HepG2 (cell line): ENCODE measurements around the gene ABCD4. TPM values are rescaled to one million over a fixed set of nuclear protein-coding genes. Genes with fewer than 3 reads are reported as not detected.

ENCODE experiments used
- ATAC-seq: fragments of 200-7000 bp; cut with Tn5 transposase; 3 replicates; pipeline ENCODE4 v1.9.1; 2020; ENCODE audit warnings: mild to moderate bottlenecking, moderate library complexity
- BruUV-seq: library from RNA; stranded (reverse); fragments of 400-500 nt; replicated peaks from 2 replicates; lab custom pipeline; 2021; lab: Mats Ljungman, UMichigan
- CTCF ChIA-PET: fragments of 300-600 bp; formaldehyde crosslinking; extraction: SDS; loops from one replicate; lab custom pipeline; 2021; ENCODE audit warnings: low total read pairs, inconsistent platforms, low intra/inter-chr PET ratio; lab: Yijun Ruan, JAX
- POLR2A ChIA-PET: fragments of 350-600 bp; sonication (Branson Sonifier 250); formaldehyde crosslinking; loops from one replicate; lab custom pipeline; 2020; ENCODE audit warnings: antibody characterized with exemption, inconsistent platforms; lab: Yijun Ruan, JAX
- DNase-seq: peaks from one replicate; pipeline ENCODE4 v3.0.0-alpha.2; 2015; ENCODE audit warnings: low spot score
- FAIRE-seq: peaks from 3 replicates; lab custom pipeline; 2011; peaks lifted over from hg19 to GRCh38; lab: Jason Lieb, UNC
- H2AFZ ChIP-seq: one replicate; pipeline ENCODE4 v1.6.1; 2011; ENCODE audit warnings: low read length, inconsistent platforms
- H3K27ac ChIP-seq: fragments of 300-600 bp; 3 replicates; pipeline ENCODE4 v1.8.0; 2011; ENCODE audit warnings: mixed run types, mild to moderate bottlenecking, mixed read lengths, low read length, inconsistent platforms; ENCODE audit not compliant: insufficient read depth; ENCODE audit errors: extremely low read length
- H3K27me3 ChIP-seq, 2 experiments: fragments of 200-600 bp in 1 of 2; 2 replicates in 1 of 2; 3 replicates in 1 of 2; pipeline versions ENCODE4 v1.6.0 to v1.8.0; 2011; ENCODE audit warnings: low read length in 2 of 2, mild to moderate bottlenecking in 2 of 2, moderate library complexity in 2 of 2, inconsistent platforms in 1 of 2; ENCODE audit not compliant: insufficient read depth in 2 of 2, control insufficient read depth in 1 of 2
- H3K36me3 ChIP-seq, 2 experiments: fragments of 200-600 bp in 1 of 2; replicated peaks in 1 of 2; 2 replicates in 1 of 2; 3 replicates in 1 of 2; pipeline versions ENCODE4 v1.5.1 to v1.8.0; 2011; ENCODE audit warnings: low read length in 2 of 2, inconsistent platforms in 1 of 2; ENCODE audit not compliant: insufficient read depth in 2 of 2, control insufficient read depth in 1 of 2
- H3K4me1 ChIP-seq: 2 replicates; pipeline ENCODE4 v1.5.1; 2012; ENCODE audit warnings: low read length, inconsistent platforms; ENCODE audit not compliant: insufficient read depth
- H3K4me2 ChIP-seq: 2 replicates; pipeline ENCODE4 v1.6.0; 2011; ENCODE audit warnings: low read depth, low read length, inconsistent platforms
- H3K4me3 ChIP-seq, 3 experiments: fragments of 200-600 bp in 1 of 3; sonication (generic), shearing (Covaris generic) in 1 of 3; replicated peaks in 1 of 3; 2 replicates each; pipeline ENCODE4 v1.5.1; 2011 to 2016; ENCODE audit warnings: low read length in 3 of 3, inconsistent platforms in 2 of 3, low read depth in 2 of 3, mild to moderate bottlenecking in 2 of 3, control low read depth in 1 of 3, mixed read lengths in 1 of 3; ENCODE audit not compliant: insufficient read depth in 1 of 3
- H3K79me2 ChIP-seq: one replicate; pipeline ENCODE4 v1.6.1; 2011; ENCODE audit warnings: low read length, inconsistent platforms; ENCODE audit not compliant: insufficient read depth
- H3K9ac ChIP-seq: 2 replicates; pipeline ENCODE4 v1.6.0; 2011; ENCODE audit warnings: mild to moderate bottlenecking, low read depth, low read length, inconsistent platforms; ENCODE audit not compliant: insufficient read depth
- H3K9me3 ChIP-seq: 2 replicates; pipeline ENCODE4 v1.5.1; 2012; ENCODE audit warnings: mild to moderate bottlenecking, low read length
- H4K20me1 ChIP-seq: 2 replicates; pipeline ENCODE4 v1.6.0; 2011; ENCODE audit warnings: inconsistent platforms, mild to moderate bottlenecking, low read length, moderate library complexity; ENCODE audit not compliant: insufficient read depth
- AKAP8 ChIP-seq: sonication (generic); formaldehyde crosslinking; IDR thresholded peaks from 2 replicates; pipeline ENCODE4 v1.5.1; 2020; ENCODE audit warnings: mild to moderate bottlenecking, missing genetic modification reagents
- GFI1 ChIP-seq: sonication (generic); formaldehyde crosslinking; IDR thresholded peaks from 2 replicates; pipeline ENCODE4 v1.5.0; 2020; ENCODE audit warnings: missing genetic modification reagents, mild to moderate bottlenecking, borderline replicate concordance
- KAT2B ChIP-seq: fragments of 150-350 bp; IDR thresholded peaks from 2 replicates; pipeline ENCODE4 v1.6.1; 2014; ENCODE audit warnings: low read depth, low read length, borderline replicate concordance
- KLF12 ChIP-seq: sonication (generic); formaldehyde crosslinking; IDR thresholded peaks from 2 replicates; pipeline ENCODE4 v1.4.0; 2020; ENCODE audit warnings: missing genetic modification reagents, borderline replicate concordance
- NAIF1 ChIP-seq: sonication (generic); formaldehyde crosslinking; IDR thresholded peaks from 2 replicates; pipeline ENCODE4 v1.5.0; 2020; ENCODE audit warnings: mild to moderate bottlenecking, missing genetic modification reagents, borderline replicate concordance
- SAFB2 ChIP-seq: sonication (generic); formaldehyde crosslinking; IDR thresholded peaks from 2 replicates; pipeline ENCODE4 v1.5.1; 2020; ENCODE audit warnings: missing genetic modification reagents, low read depth, mild to moderate bottlenecking, borderline replicate concordance
- ZNF296 ChIP-seq: sonication (generic); formaldehyde crosslinking; conservative IDR thresholded peaks from 2 replicates; pipeline ENCODE4 v1.5.0; 2020; ENCODE audit warnings: mild to moderate bottlenecking, missing genetic modification reagents
- ZNF563 ChIP-seq: sonication (generic); formaldehyde crosslinking; IDR thresholded peaks from 2 replicates; pipeline ENCODE4 v1.8.0; 2022; ENCODE audit warnings: mild to moderate bottlenecking, moderate library complexity, missing genetic modification reagents
- ZNF768 ChIP-seq: sonication (generic); formaldehyde crosslinking; IDR thresholded peaks from 2 replicates; pipeline ENCODE4 v1.4.0; 2020; ENCODE audit warnings: missing genetic modification reagents
- WGBS: methylation state at CpG from one replicate; pipeline ENCODE4 v1.1.6; 2017; ENCODE audit warnings: low lambda C conversion rate; 5-methylcytosine and 5-hydroxymethylcytosine counted together
- in situ Hi-C: cut with HindIII; loops from 2 replicates; pipeline ENCODE4 v1.10.0; 2017; ENCODE audit warnings: low pct_unique_long_range_greater_than_20kb; ENCODE audit not compliant: extremely low pct_ligation_motif_present
- intact Hi-C: fragments of 100-400 bp; cut with micrococcal nuclease; formaldehyde crosslinking; loops from one replicate; pipeline ENCODE4 v1.10.0; 2022; ENCODE audit not compliant: unreplicated experiment
- polyA plus RNA-seq, 8 experiments: library from polyadenylated mRNA; depleted of rRNA in 3 of 8; stranded (reverse) in 7 of 8; unstranded in 1 of 8; fragments of >200 nt; fragmentation: Illumina TruSeq in 4 of 8; extraction: Trizol in 4 of 8; gene quantifications; 2 replicates each; pipeline versions ENCODE4 v1.2.1 to v1.2.3, GENCODE V29; 2011 to 2016; ENCODE audit warnings: low read depth in 4 of 8, missing spikeins in 1 of 8, mixed read lengths in 1 of 8; ENCODE audit not compliant: insufficient read depth in 1 of 8
- total RNA-seq, 5 experiments: library from RNA; depleted of rRNA; stranded (reverse); fragments of >200 nt; fragmentation: Illumina TruSeq; extraction: Trizol; gene quantifications; 2 replicates each; pipeline ENCODE4 v1.2.3, GENCODE V29; 2016; ENCODE audit warnings: low read depth in 1 of 5
- TF ChIP-seq, protein P1 (sequence below): sonication (generic); formaldehyde crosslinking; IDR thresholded peaks from 2 replicates; pipeline ENCODE4 v1.4.0; 2020; ENCODE audit warnings: missing genetic modification reagents
- TF ChIP-seq, protein P2 (sequence below): sonication (generic); formaldehyde crosslinking; IDR thresholded peaks from 2 replicates; pipeline ENCODE4 v1.5.0; 2020; ENCODE audit warnings: mild to moderate bottlenecking, missing genetic modification reagents

The ABCD4 gene
- total and polyA plus RNA-seq, 2 of the 13 experiments (the other 11 are each of a cell fraction or from before 2014, with no cell fraction given): 47.5 to 50.5 TPM

DNA sequence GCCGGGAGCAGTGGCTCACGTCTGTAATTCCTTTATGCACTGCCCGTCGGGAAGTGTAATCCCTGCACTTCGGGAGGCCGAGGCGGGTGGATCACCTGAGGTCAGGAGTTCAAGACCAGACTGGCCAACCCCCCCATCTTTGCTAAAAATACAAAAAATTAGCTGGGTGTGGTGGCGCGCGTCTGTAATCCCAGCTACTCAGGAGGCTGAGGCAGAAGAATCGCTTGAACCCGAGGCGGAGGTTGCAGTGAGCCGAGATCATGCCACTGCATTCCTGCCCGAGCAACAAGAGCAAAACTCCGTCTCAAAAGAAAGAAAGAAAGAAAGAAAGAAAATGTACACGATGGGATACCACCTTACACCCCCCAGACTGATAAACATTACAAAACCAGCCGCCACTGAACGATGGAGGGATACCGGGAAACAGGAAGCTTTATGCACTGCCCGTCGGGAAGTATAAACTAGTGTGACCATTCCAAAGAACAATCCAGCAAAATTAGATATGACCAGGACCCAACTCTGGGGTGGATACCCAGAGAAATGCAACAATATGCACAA is 1.1 kb downstream of the ABCD4 start:
- CTCF ChIA-PET: no interaction called here
- no peak for FAIRE-seq
- no TSS peak for BruUV-seq
- peak overlapping the region; percentile 85 for H3K9ac ChIP-seq
- peaks cover 15% of the 10 kb centered on the region for H4K20me1 ChIP-seq
- H3K79me2 ChIP-seq: peaks cover 46% of the 10 kb centered on the region
- intact Hi-C loops: no loop called here
- 2% methylated on average over 22 of the region's 22 CpGs for WGBS
- H3K4me3 ChIP-seq: peak overlapping the region; percentile 73 to 94 (median 87)
- H3K27ac ChIP-seq: peak overlapping the region; percentile 83
- H3K9me3 ChIP-seq: no peaks in the 10 kb centered on the region
- peaks cover 48% of the 10 kb centered on the region for H3K4me1 ChIP-seq
- no peak for DNase-seq
- ATAC-seq: no peak
- TF ChIP-seq NAIF1 (CRISPR knock-in tag): 0 out of 2 replicates have a peak, but pooled peaks have one; percentile 51
- 0 out of 2 replicates have a peak, but pooled peaks have one; percentile 25 for TF ChIP-seq ZNF563 (CRISPR knock-in tag)
- TF ChIP-seq KAT2B: no peak
- TF ChIP-seq ZNF296: 0 out of 2 replicates have a peak, but pooled peaks have one; percentile 41
- no peak for TF ChIP-seq KLF12 (CRISPR knock-in tag)
- TF ChIP-seq AKAP8: 0 out of 2 replicates have a peak, but pooled peaks have one; percentile 32
- TF ChIP-seq GFI1 (CRISPR knock-in tag): 0 out of 2 replicates have a peak, but pooled peaks have one; percentile 2
- TF ChIP-seq ZNF768 (CRISPR knock-in tag): no peak
- TF ChIP-seq, protein P1, sequence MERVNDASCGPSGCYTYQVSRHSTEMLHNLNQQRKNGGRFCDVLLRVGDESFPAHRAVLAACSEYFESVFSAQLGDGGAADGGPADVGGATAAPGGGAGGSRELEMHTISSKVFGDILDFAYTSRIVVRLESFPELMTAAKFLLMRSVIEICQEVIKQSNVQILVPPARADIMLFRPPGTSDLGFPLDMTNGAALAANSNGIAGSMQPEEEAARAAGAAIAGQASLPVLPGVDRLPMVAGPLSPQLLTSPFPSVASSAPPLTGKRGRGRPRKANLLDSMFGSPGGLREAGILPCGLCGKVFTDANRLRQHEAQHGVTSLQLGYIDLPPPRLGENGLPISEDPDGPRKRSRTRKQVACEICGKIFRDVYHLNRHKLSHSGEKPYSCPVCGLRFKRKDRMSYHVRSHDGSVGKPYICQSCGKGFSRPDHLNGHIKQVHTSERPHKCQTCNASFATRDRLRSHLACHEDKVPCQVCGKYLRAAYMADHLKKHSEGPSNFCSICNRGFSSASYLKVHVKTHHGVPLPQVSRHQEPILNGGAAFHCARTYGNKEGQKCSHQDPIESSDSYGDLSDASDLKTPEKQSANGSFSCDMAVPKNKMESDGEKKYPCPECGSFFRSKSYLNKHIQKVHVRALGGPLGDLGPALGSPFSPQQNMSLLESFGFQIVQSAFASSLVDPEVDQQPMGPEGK (CRISPR knock-in tag): 0 out of 2 replicates have a peak, but pooled peaks have one; percentile 8
- no peak for TF ChIP-seq SAFB2 (CRISPR knock-in tag)
- TF ChIP-seq, protein P2, sequence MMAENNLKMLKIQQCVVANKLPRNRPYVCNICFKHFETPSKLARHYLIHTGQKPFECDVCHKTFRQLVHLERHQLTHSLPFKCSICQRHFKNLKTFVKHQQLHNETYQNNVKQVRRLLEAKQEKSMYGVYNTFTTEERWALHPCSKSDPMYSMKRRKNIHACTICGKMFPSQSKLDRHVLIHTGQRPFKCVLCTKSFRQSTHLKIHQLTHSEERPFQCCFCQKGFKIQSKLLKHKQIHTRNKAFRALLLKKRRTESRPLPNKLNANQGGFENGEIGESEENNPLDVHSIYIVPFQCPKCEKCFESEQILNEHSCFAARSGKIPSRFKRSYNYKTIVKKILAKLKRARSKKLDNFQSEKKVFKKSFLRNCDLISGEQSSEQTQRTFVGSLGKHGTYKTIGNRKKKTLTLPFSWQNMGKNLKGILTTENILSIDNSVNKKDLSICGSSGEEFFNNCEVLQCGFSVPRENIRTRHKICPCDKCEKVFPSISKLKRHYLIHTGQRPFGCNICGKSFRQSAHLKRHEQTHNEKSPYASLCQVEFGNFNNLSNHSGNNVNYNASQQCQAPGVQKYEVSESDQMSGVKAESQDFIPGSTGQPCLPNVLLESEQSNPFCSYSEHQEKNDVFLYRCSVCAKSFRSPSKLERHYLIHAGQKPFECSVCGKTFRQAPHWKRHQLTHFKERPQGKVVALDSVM: peak; percentile 61; the same call in 1 of the 2 replicates
- TF ChIP-seq, all 625 proteins: peak for 7
- H3K4me2 ChIP-seq: peak overlapping the region; percentile 82
- no peak overlapping the region for H2AFZ ChIP-seq
- H3K27me3 ChIP-seq: no peaks in the 10 kb centered on the region
- in situ Hi-C loops: no loop called here
- peaks cover 12 to 24% of the 10 kb centered on the region in 2 experiments; a peak in 4 of 5 replicates for H3K36me3 ChIP-seq
- POLR2A ChIA-PET: no interaction called here
